ENCODE measurements around the gene CDH13.

The CDH13 gene

GRCh38 chr16:82865412-82865811, 238.6 kb downstream of the CDH13 start:
- no peak for TF ChIP-seq EZH2phosphoT487 (IDR thresholded peaks at IDR 0.05; ENCODE audit: low read length)
- no peak for TF ChIP-seq CTCF (IDR thresholded peaks at IDR 0.05; ENCODE audit: low read length)
- no peak for TF ChIP-seq EZH2 (optimal IDR thresholded peaks at IDR 0.05; ENCODE audit: low read depth, low read length)
- H3K4me3 ChIP-seq (ENCODE audit: low read length) = no peak overlapping the region
- H3K4me2 ChIP-seq (ENCODE audit: low read depth, low read length) = no peak overlapping the region
- H3K4me1 ChIP-seq (ENCODE audit: low read length) = no peaks in the 10 kb centered on the region
- H2AFZ ChIP-seq (ENCODE audit: low read length) = no peak overlapping the region
- no peaks in the 10 kb centered on the region for H3K9me3 ChIP-seq (replicated peaks; ENCODE audit: insufficient read depth, low read length)
- no peaks in the 10 kb centered on the region for H3K9me2 ChIP-seq (replicated peaks; ENCODE audit: insufficient read depth, low read length)
- H3K9ac ChIP-seq (ENCODE audit: low read length) = no peak overlapping the region
- H3K27ac ChIP-seq (ENCODE audit: low read length) = no peak overlapping the region
- H3F3A ChIP-seq (ENCODE audit: insufficient read depth, low read length) = no peaks in the 10 kb centered on the region
- DNase-seq = no peak
- H3K27me3 ChIP-seq (replicated peaks; ENCODE audit: insufficient read depth, low read length) = no peaks in the 10 kb centered on the region
- H4K20me1 ChIP-seq (ENCODE audit: insufficient read depth, low read length) = no peaks in the 10 kb centered on the region
- no peaks in the 10 kb centered on the region for H3K36me3 ChIP-seq (replicated peaks; ENCODE audit: insufficient read depth, low read length)
- no peaks in the 10 kb centered on the region for H3K79me2 ChIP-seq (ENCODE audit: low read length)

- Histone ChIP-seq H3K79me2 (ENCODE audit: low read length) (no peaks in the 10 kb centered on the region), H3K9ac (ENCODE audit: low read length) (no peak overlapping the region), H3K27ac (ENCODE audit: low read length) (no peak overlapping the region), H2AFZ (ENCODE audit: low read length) (no peak overlapping the region), H3K36me3 (replicated peaks; ENCODE audit: insufficient read depth, low read length) (no peaks in the 10 kb centered on the region), H4K20me1 (ENCODE audit: insufficient read depth, low read length) (no peaks in the 10 kb centered on the region), H3K4me3 (ENCODE audit: low read length) (no peak overlapping the region), H3K27me3 (replicated peaks; ENCODE audit: insufficient read depth, low read length) (no peaks in the 10 kb centered on the region), H3K4me2 (ENCODE audit: low read depth, low read length) (no peak overlapping the region), H3K9me3 (replicated peaks; ENCODE audit: insufficient read depth, low read length) (no peaks in the 10 kb centered on the region), H3F3A (ENCODE audit: insufficient read depth, low read length) (no peaks in the 10 kb centered on the region), H3K9me2 (replicated peaks; ENCODE audit: insufficient read depth, low read length) (no peaks in the 10 kb centered on the region), H3K4me1 (ENCODE audit: low read length) (no peaks in the 10 kb centered on the region)
- TF ChIP-seq CTCF (IDR thresholded peaks at IDR 0.05; ENCODE audit: low read length) = no peak
- no peak for TF ChIP-seq EZH2phosphoT487 (IDR thresholded peaks at IDR 0.05; ENCODE audit: low read length)
- no peak for TF ChIP-seq EZH2 (optimal IDR thresholded peaks at IDR 0.05; ENCODE audit: low read depth, low read length)
- no peak for DNase-seq
Measured at GRCh38 chr16:82867485-82867884, 240.7 kb downstream of the CDH13 start.

DNA sequence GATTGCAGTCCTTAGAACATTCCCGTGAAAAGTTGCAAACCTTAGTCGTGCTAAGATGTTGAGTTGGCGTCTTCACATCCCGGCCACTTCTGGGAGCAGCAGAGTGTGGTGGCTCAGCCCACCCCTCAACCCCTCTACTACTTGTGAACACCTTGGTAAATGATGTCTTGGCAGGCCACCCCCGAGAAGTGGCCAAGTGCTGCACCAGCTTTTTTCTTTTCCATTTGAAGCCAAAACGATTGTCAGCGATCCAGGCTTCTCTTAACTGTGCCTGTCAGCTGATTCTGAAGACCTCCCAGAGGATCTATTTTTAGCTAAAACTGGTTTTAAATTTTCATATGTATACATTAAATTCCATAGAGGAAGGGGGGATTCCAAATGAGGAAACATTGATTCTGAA, 247.5 kb downstream of the CDH13 start:
- no peak overlapping the region for H3K4me3 ChIP-seq (ENCODE audit: low read length)
- no peak for DNase-seq
- H3K36me3 ChIP-seq (replicated peaks; ENCODE audit: insufficient read depth, low read length) = no peaks in the 10 kb centered on the region
- H3K79me2 ChIP-seq (ENCODE audit: low read length) = no peaks in the 10 kb centered on the region
- H2AFZ ChIP-seq (ENCODE audit: low read length) = no peak overlapping the region
- H3K27me3 ChIP-seq (replicated peaks; ENCODE audit: insufficient read depth, low read length) = no peaks in the 10 kb centered on the region
- H3K9me2 ChIP-seq (replicated peaks; ENCODE audit: insufficient read depth, low read length) = no peaks in the 10 kb centered on the region
- no peak overlapping the region for H3K4me2 ChIP-seq (ENCODE audit: low read depth, low read length)
- no peaks in the 10 kb centered on the region for H4K20me1 ChIP-seq (ENCODE audit: insufficient read depth, low read length)
- no peak overlapping the region for H3K27ac ChIP-seq (ENCODE audit: low read length)
- H3K4me1 ChIP-seq (ENCODE audit: low read length) = no peaks in the 10 kb centered on the region
- H3F3A ChIP-seq (ENCODE audit: insufficient read depth, low read length) = no peaks in the 10 kb centered on the region
- no peaks in the 10 kb centered on the region for H3K9me3 ChIP-seq (replicated peaks; ENCODE audit: insufficient read depth, low read length)
- TF ChIP-seq EZH2phosphoT487 (IDR thresholded peaks at IDR 0.05; ENCODE audit: low read length) = no peak
- TF ChIP-seq CTCF (IDR thresholded peaks at IDR 0.05; ENCODE audit: low read length) = no peak
- no peak for TF ChIP-seq EZH2 (optimal IDR thresholded peaks at IDR 0.05; ENCODE audit: low read depth, low read length)
- H3K9ac ChIP-seq (ENCODE audit: low read length) = no peak overlapping the region
